Measurements from ENCODE around the gene MUC13.

MUC13 gene

GRCh38 chr3:124915254-124915653 is 19.3 kb downstream of the MUC13 start:
- no peaks in the 10 kb centered on the region for H3K36me3 ChIP-seq
- no peaks in the 10 kb centered on the region for H3K4me1 ChIP-seq
- no peak overlapping the region for H3K4me3 ChIP-seq
- TF ChIP-seq, protein P1, sequence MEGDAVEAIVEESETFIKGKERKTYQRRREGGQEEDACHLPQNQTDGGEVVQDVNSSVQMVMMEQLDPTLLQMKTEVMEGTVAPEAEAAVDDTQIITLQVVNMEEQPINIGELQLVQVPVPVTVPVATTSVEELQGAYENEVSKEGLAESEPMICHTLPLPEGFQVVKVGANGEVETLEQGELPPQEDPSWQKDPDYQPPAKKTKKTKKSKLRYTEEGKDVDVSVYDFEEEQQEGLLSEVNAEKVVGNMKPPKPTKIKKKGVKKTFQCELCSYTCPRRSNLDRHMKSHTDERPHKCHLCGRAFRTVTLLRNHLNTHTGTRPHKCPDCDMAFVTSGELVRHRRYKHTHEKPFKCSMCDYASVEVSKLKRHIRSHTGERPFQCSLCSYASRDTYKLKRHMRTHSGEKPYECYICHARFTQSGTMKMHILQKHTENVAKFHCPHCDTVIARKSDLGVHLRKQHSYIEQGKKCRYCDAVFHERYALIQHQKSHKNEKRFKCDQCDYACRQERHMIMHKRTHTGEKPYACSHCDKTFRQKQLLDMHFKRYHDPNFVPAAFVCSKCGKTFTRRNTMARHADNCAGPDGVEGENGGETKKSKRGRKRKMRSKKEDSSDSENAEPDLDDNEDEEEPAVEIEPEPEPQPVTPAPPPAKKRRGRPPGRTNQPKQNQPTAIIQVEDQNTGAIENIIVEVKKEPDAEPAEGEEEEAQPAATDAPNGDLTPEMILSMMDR (IDR thresholded peaks at IDR 0.05): no peak
- H3K27ac ChIP-seq: no peak overlapping the region
- DNase-seq: no peak
- intact Hi-C loops (cut with DNase I; ENCODE audit: low total_unique reads): no loop called here
- peaks cover 0 to 4% of the 10 kb centered on the region in 2 donors for H3K27me3 ChIP-seq
- H3K9me3 ChIP-seq: no peaks in the 10 kb centered on the region

DNA sequence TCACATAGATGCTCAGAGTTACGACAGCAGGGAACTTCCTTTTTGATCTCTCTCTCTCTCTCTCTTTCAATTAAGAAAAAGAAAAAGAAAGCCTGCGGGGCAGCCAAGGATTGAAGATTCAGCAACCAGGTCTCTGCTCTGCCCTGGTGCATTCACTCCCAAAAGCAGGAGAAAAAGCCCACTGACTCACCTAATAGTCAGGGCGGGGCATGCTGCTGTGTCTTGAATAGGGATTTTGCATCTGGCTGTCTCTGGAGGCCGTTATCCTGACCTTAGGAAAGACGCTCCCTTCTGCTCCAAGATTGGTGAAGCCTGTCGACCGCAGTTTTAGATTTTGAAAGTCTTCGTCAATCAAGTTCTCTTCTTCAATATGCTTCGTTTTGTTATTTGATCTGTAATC is 26.6 kb downstream of the MUC13 start:
- TF ChIP-seq, protein P1 (IDR thresholded peaks at IDR 0.05): no peak
- intact Hi-C loops (cut with DNase I; ENCODE audit: low total_unique reads): loop anchor here (10.0 kb wide), 1 partner anchor 343 kb away; no protein-coding TSS in a partner anchor
- DNase-seq: no peak
- Histone ChIP-seq H3K4me3 (no peak overlapping the region), H3K9me3 (no peaks in the 10 kb centered on the region), H3K4me1 (no peaks in the 10 kb centered on the region), H3K27me3 (peaks cover 0 to 4% of the 10 kb centered on the region in 2 donors), H3K36me3 (no peaks in the 10 kb centered on the region), H3K27ac (no peak overlapping the region)

GRCh38 chr3:124904835-124905492 is 29.6 kb downstream of the MUC13 start:
- Histone ChIP-seq H3K4me3 (no peak overlapping the region), H3K4me1 (peaks cover 0 to 9% (median 3%) of the 10 kb centered on the region in 4 donors), H3K9me3 (no peaks in the 10 kb centered on the region), H3K27ac (no peak overlapping the region), H3K27me3 (no peaks in the 10 kb centered on the region), H3K36me3 (no peaks in the 10 kb centered on the region)
- intact Hi-C loops (cut with DNase I; ENCODE audit: low total_unique reads): loop anchor here (10.0 kb wide), 1 partner anchor 340 kb away; no protein-coding TSS in a partner anchor
- TF ChIP-seq, protein P1 (IDR thresholded peaks at IDR 0.05): no peak
- DNase-seq: no peak

GRCh38 chr3:124903896-124904834 is 30.4 kb downstream of the MUC13 start:
- Histone ChIP-seq H3K27ac (no peak overlapping the region), H3K27me3 (no peaks in the 10 kb centered on the region), H3K9me3 (no peaks in the 10 kb centered on the region), H3K4me1 (peaks cover 0 to 9% (median 3%) of the 10 kb centered on the region in 4 donors), H3K36me3 (no peaks in the 10 kb centered on the region), H3K4me3 (no peak overlapping the region)
- DNase-seq: no peak
- intact Hi-C loops (cut with DNase I; ENCODE audit: low total_unique reads): loop anchor here (10.0 kb wide), 1 partner anchor 339 kb away; no protein-coding TSS in a partner anchor
- TF ChIP-seq, protein P1 (IDR thresholded peaks at IDR 0.05): no peak

DNA sequence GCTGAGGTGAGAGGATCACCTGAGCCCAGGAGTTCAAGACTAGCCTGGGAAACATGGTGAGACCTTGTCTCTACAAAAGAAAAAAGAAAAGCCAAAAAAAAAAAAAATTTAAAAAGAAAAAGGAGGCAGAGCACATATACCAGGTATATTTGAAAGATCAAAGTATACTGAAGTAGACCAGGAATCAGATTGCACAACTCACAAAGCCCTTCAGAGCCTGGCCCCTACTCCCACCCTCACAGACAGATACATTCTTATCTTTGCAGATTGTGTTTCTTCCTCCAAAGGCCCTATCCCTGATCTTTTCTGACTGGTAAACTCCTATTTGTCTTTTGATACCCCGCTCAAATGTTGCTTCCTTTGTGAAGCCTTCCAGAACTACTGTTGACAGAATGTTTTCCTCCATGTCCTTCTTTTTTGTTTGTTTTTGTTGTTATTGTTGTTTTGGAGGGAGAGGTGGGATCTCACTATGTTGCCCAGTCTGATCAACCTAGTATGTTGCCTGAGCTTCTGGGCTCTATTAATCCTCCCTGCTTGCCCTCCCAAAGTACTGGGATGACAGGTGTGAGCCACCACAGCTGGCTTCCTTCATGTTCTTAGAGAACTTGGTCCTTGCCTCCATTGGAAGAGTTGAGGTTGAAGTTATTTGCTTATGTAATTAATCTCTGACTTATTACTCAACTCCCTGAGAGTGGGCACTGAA is 37.6 kb downstream of the MUC13 start:
- peak overlapping the region; percentile 71 to 85 for H3K27ac ChIP-seq
- TF ChIP-seq, protein P1 (IDR thresholded peaks at IDR 0.05): no peak
- H3K36me3 ChIP-seq: no peaks in the 10 kb centered on the region
- H3K9me3 ChIP-seq: no peaks in the 10 kb centered on the region
- peaks cover 0 to 38% (median 18%) of the 10 kb centered on the region in 4 donors for H3K4me1 ChIP-seq
- no peaks in the 10 kb centered on the region for H3K27me3 ChIP-seq
- intact Hi-C loops (cut with DNase I; ENCODE audit: low total_unique reads): loop anchor here (5.0 kb wide), 1 partner anchor 115 kb away; no protein-coding TSS in a partner anchor
- no peak overlapping the region for H3K4me3 ChIP-seq
- DNase-seq: no peak
